Stimulated activated CD4-positive, alpha-beta T cell treated with anti-CD3 and anti-CD28 coated beads, Interleukin-12 subunit alpha, Interleukin-12 subunit beta, amount 100 ng/mL, for 4 hours (primary cell): ENCODE measurements around the gene PLPPR2.
"Not testable (repeated sequence)": the region's sequence is repeated elsewhere in the genome, so short reads cannot be mapped to it uniquely, and the experiment has no call there.

Source experiments
- DNase-seq: peaks from one replicate; pipeline ENCODE4 v3.0.0-alpha.2; 2020

PLPPR2 gene

DNA sequence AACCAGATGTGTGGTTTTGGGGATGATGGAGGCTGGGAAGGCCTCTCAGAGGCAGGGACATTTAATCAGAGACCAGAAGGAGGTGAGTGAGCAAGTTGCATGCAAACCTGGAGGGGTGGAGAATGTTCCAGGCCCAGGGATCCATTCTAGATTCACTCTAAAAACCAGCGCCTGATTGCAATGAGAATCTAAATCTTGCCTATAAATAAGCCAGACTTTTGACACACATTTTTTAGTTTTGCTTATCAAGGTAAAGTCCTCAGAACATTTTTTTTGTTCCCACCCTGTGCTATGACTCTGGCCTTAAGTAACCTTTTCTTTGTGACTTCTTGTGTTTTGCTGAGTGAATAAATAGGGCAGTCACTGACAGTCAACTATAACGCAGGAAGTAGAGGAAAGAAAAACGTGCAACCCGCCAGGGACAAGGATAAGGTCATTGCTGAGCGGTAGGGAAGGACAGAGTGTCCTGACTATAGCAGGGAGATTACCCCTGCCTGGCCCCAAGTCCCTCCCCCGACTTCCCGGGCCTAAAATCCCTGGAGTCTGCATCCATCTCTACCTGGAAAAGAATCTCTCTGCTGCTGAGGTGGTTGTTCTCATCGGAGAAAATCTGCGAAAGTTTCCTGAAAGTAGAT lies 49.5 kb downstream of the PLPPR2 start:
- no peak for DNase-seq

DNA sequence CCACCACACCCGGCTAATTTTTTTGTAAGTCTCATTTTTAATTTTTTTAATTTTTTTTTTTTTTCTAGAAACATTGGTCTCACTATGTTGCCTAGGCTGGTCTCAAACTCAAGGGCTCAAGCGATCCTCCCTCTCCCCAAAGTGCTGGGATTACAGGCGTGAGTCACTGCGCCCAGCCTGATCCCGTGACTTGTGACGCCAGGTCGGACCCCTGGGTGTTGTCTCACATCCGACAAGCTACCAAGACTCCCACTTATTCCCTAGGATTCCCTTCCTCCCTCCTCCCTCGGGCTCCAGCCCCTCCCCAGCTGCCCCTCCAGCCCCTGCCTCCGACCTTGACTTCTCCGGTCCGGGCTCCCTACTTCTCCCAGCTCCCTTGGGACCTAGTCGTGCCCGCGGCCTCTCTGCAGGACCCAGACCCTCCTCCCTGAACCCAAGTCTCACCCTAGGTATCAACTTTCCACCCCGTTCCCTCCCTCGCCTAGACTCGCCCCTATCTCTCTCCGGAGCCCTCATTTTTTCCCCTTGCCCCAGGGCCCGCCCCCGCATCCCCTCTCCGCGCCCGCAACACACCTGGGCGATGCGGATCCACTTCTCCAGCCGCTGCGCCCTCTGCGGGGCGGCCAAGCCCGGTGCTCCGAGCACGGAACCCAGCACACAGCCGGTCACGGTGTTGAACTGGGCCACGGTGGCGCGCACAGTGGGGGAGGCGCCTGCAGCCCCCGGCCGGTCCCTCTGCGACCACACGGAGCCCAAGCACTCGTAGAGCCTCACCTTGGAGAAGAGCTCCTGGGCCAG lies 50.8 kb downstream of the PLPPR2 start:
- DNase-seq, result no peak

DNA sequence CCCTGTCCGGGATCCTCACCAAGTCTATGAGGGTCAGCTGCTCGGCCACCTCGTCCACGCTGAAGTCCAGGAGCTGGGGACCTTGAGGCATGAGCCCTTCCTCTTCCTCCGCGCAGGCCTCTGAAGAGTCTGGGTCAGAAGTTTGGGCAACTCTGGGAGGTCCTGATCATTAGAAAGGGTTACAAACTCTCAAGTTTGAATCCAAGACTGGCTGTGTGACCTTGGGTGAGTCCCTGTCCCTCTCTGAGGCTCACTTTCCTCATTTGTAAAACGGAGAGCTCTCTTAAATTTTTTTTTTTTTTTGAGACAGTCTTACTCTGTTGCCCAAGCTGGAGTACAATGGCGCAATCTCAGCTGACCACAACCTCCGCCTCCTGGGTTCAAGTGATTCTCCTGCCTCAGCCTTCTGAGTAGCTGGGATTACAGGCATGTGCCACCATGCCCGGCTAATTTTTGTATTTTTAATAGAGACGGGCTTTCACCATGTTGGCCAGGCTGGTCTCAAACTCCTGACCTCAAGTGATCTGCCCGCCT lies 51.5 kb downstream of the PLPPR2 start:
- DNase-seq, result not testable (repeated sequence)

DNA sequence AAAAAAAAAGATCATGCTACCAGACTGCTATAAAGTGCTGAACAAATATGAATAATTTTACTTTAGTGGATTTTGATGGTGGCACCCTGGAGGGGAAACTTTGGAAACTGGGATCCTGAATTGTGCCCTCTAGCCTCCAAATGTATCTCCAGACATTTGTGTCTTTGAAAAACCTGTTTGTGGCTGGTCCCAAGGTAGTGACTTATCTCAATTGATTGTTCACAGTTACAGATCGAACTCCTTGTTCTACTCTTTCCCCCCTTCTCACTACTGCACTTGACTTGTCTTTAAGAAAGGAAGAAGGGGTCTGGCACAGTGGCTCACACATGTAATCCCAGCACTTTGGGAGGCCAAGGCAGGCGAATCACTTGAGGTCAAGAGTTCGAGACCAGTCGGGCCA lies 53.4 kb downstream of the PLPPR2 start:
- DNase-seq, result no peak

DNA sequence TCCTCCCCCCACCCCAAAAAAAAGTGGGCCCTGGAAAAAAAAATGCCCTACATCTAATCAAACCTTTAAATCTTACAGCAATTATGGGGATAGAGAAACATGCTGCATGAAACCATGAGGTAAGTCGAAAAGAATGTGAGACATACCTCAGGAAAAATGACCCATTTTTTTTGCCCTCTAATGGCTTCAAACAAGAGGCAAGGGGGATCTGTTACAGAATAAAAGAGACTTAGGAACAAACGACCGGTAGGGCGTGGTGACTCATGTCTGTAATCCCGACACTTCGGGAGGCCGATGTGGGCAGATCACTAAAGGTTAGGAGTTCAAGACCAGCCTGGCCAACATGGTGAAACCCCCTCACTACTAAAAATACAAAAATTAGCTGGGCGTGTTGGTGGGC lies 55.5 kb downstream of the PLPPR2 start:
- no peak for DNase-seq

DNA sequence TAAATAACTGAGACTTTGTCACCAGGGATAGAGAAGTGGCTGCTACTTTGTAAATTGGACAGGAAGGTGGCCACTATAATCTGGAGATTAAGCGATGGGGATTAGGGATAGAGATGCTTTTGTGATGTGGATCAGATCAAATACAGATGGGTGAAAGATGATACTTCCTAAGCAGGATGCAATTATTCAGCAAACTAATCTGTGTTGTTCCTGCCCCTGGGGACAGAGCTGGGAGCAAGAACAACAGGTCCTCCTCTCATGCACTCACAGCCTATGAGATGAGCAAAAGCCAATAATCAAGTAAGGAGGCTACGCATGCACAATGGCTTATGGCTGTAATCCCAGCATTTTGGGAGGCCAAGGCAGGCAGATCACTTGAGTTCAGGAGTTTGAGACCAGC lies 59.3 kb downstream of the PLPPR2 start:
- DNase-seq, result no peak
